ENCODE measurements around the gene GUCY2D.

DNA sequence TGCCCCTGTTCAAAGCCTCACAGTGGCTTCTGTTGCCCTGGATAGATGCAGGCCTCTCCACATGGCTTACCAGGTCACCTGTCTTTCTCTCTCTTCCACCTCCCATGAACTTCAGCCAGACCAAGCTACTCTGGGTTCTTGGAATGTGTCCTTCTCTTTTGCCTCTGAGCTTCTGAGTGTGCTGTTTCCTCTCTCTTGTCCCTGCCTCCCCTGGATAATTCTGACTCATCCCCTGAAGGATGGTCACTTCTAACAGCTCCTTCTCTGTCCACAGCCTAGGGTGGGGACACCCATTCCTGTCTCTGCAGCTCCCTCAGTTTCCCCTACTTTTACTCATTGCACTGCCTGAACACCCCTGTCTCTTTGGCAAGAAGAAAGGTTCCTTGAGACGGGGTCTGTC lies 2.9 kb downstream of the GUCY2D start:
- TF ChIP-seq EZH2 (IDR thresholded peaks at IDR 0.05; ENCODE audit: insufficient read depth, poor library complexity, severe bottlenecking) (no peak), EZH2phosphoT487 (IDR thresholded peaks at IDR 0.05; ENCODE audit: insufficient read depth, low read depth) (no peak)

Data from GM23248 (cell line).